Gastroesophageal sphincter (tissue), 4 donors: ENCODE data around the gene ITGB1BP1. TPM values are rescaled to one million over a fixed set of nuclear protein-coding genes. Genes with fewer than 3 reads are reported as not detected.

ENCODE experiments used
- ATAC-seq: fragments of 150-250 bp; one replicate; pipeline ENCODE4 v1.9.1; 2016; ENCODE audit warnings: mild to moderate bottlenecking, moderate library complexity
- H3K27ac ChIP-seq, 4 donors: fragments of 200-600 bp; sonication (generic) in 3 of 4; 1 replicate in 3 of 4; 2 replicates in 1 of 4; pipeline ENCODE4 v1.5.1; 2016 to 2019
- H3K27me3 ChIP-seq: fragments of 200-600 bp; sonication (generic); one replicate; pipeline ENCODE4 v1.5.1; 2019
- H3K36me3 ChIP-seq, 2 donors: fragments of 200-600 bp; sonication (generic); one replicate each; pipeline ENCODE4 v1.5.1; 2019; ENCODE audit warnings: control low read depth in 1 of 2
- H3K4me1 ChIP-seq, 3 donors: fragments of 200-600 bp; sonication (generic); 1 replicate in 2 of 3; 2 replicates in 1 of 3; pipeline ENCODE4 v1.5.1; 2016 to 2019; ENCODE audit warnings: control low read depth in 2 of 3
- H3K4me3 ChIP-seq, 2 donors: fragments of 200-600 bp; sonication (generic); one replicate each; pipeline ENCODE4 v1.5.1; 2019; ENCODE audit warnings: mild to moderate bottlenecking in 1 of 2, moderate library complexity in 1 of 2
- H3K9me3 ChIP-seq, 3 donors: fragments of 200-600 bp; sonication (generic); one replicate each; pipeline ENCODE4 v1.5.1; 2017 to 2019; ENCODE audit warnings: control low read depth in 2 of 3
- CTCF ChIP-seq, 4 experiments: fragments of 200-600 bp in 2 of 4; fragments of 450-650 bp in 2 of 4; sonication (generic) in 1 of 4; IDR thresholded peaks; one replicate each; pipeline ENCODE4 v1.5.1; 2017 to 2019; ENCODE audit warnings: antibody characterized with exemption in 4 of 4, mild to moderate bottlenecking in 2 of 4, moderate library complexity in 2 of 4
- EP300 ChIP-seq: sonication (generic); formaldehyde crosslinking; IDR thresholded peaks from one replicate; pipeline ENCODE4 v1.6.1; 2017; ENCODE audit warnings: antibody characterized with exemption, mild to moderate bottlenecking
- POLR2A ChIP-seq, 2 donors: fragments of 450-650 bp; IDR thresholded peaks; one replicate each; pipeline ENCODE4 v1.6.1; 2017; ENCODE audit warnings: antibody characterized with exemption in 2 of 2, mild to moderate bottlenecking in 2 of 2, moderate library complexity in 1 of 2
- POLR2AphosphoS5 ChIP-seq: sonication (generic); formaldehyde crosslinking; IDR thresholded peaks from one replicate; pipeline ENCODE4 v1.6.1; 2017; ENCODE audit warnings: antibody characterized with exemption
- WGBS, 2 donors: methylation state at CpG; one replicate each; pipeline ENCODE4 v1.1.5; 2018; ENCODE audit warnings: low coverage in 1 of 2; 5-methylcytosine and 5-hydroxymethylcytosine counted together
- total RNA-seq, 4 donors: library from RNA; depleted of rRNA; stranded (reverse); fragments of >200 nt; gene quantifications; one replicate each; pipeline ENCODE4 v1.1.0, GENCODE V29; 2016

ITGB1BP1 gene
- total RNA-seq, 4 donors from 2014 or later, result 52.8 to 80.4 (median 69.6) TPM

GRCh38 chr2:9365498-9366019 is 57.8 kb downstream of the ITGB1BP1 start:
- no peaks in the 10 kb centered on the region for H3K9me3 ChIP-seq
- no peaks in the 10 kb centered on the region for H3K4me1 ChIP-seq
- H3K27me3 ChIP-seq, result no peaks in the 10 kb centered on the region
- H3K27ac ChIP-seq, result no peak overlapping the region
- no peak overlapping the region for H3K4me3 ChIP-seq
- no peak for ATAC-seq
- TF ChIP-seq POLR2A (IDR thresholded peaks at IDR 0.05) (no peak), EP300 (no peak), POLR2AphosphoS5 (no peak), CTCF (IDR thresholded peaks at IDR 0.05) (no peak)
- 92 to 100% methylated on average over 3 to 5 of the region's 8 CpGs for WGBS, 2 donors
- peaks cover 0 to 94% of the 10 kb centered on the region in 2 donors for H3K36me3 ChIP-seq

GRCh38 chr2:9364791-9365497 is 58.4 kb downstream of the ITGB1BP1 start:
- Histone ChIP-seq H3K27ac (no peak overlapping the region), H3K36me3 (peaks cover 0 to 93% of the 10 kb centered on the region in 2 donors), H3K4me3 (no peak overlapping the region), H3K9me3 (no peaks in the 10 kb centered on the region), H3K27me3 (no peaks in the 10 kb centered on the region), H3K4me1 (no peaks in the 10 kb centered on the region)
- WGBS, 2 donors, result 79 to 100% methylated on average over 2 of the region's 4 CpGs
- no peak for ATAC-seq
- TF ChIP-seq CTCF (IDR thresholded peaks at IDR 0.05) (no peak), EP300 (no peak), POLR2AphosphoS5 (no peak), POLR2A (IDR thresholded peaks at IDR 0.05) (no peak)

- Histone ChIP-seq H3K9me3 (no peaks in the 10 kb centered on the region), H3K27ac (no peak overlapping the region), H3K27me3 (no peaks in the 10 kb centered on the region), H3K4me1 (no peaks in the 10 kb centered on the region), H3K36me3 (peaks cover 0 to 93% of the 10 kb centered on the region in 2 donors), H3K4me3 (no peak overlapping the region)
- WGBS, 2 donors, result 77 to 89% methylated on average over 3 to 4 of the region's 4 CpGs
- ATAC-seq, result no peak
- TF ChIP-seq POLR2A (IDR thresholded peaks at IDR 0.05) (no peak), POLR2AphosphoS5 (no peak), CTCF (IDR thresholded peaks at IDR 0.05) (no peak), EP300 (no peak)
Measured at GRCh38 chr2:9364373-9364772, 59.0 kb downstream of the ITGB1BP1 start.

GRCh38 chr2:9360701-9361100 is 62.6 kb downstream of the ITGB1BP1 start:
- no peak overlapping the region for H3K27ac ChIP-seq
- H3K4me3 ChIP-seq, result no peak overlapping the region
- H3K9me3 ChIP-seq, result no peaks in the 10 kb centered on the region
- no peaks in the 10 kb centered on the region for H3K27me3 ChIP-seq
- WGBS, 2 donors, result 82 to 92% methylated on average over 2 of the region's 2 CpGs
- H3K36me3 ChIP-seq, result peaks cover 0 to 93% of the 10 kb centered on the region in 2 donors
- no peaks in the 10 kb centered on the region for H3K4me1 ChIP-seq
- no peak for TF ChIP-seq CTCF (IDR thresholded peaks at IDR 0.05)
- no peak for TF ChIP-seq EP300
- TF ChIP-seq POLR2AphosphoS5, result no peak
- no peak for TF ChIP-seq POLR2A (IDR thresholded peaks at IDR 0.05)
- ATAC-seq, result no peak

GRCh38 chr2:9360110-9360509 is 63.2 kb downstream of the ITGB1BP1 start:
- no peak for ATAC-seq
- no peaks in the 10 kb centered on the region for H3K9me3 ChIP-seq
- H3K27ac ChIP-seq, result no peak overlapping the region
- TF ChIP-seq POLR2A (IDR thresholded peaks at IDR 0.05) (no peak), POLR2AphosphoS5 (no peak), EP300 (no peak), CTCF (IDR thresholded peaks at IDR 0.05) (no peak)
- H3K4me3 ChIP-seq, result no peak overlapping the region
- 100% methylated on average over 1 of the region's 1 CpG for WGBS, 2 donors
- H3K27me3 ChIP-seq, result no peaks in the 10 kb centered on the region
- H3K36me3 ChIP-seq, result peaks cover 0 to 93% of the 10 kb centered on the region in 2 donors
- H3K4me1 ChIP-seq, result no peaks in the 10 kb centered on the region
